Astrocyte (in vitro differentiated cells and primary cell): ENCODE results near the gene OSGEP. TPM values are rescaled to one million over a fixed set of nuclear protein-coding genes. Genes with fewer than 3 reads are reported as not detected.

Source experiments
- total RNA-seq: library from RNA; stranded (reverse); gene quantifications from 2 replicates; pipeline ENCODE4 v1.2.1, GENCODE V29; 2021

OSGEP gene
- total RNA-seq, 1 donor from 2014 or later, result 23.0 TPM

Other genes starting within 250 kb of the OSGEP start
- gene OR11H6, start 231.1 kb downstream of the OSGEP start, total RNA-seq, result not detected in 2 replicates
- gene OR11H7, start 225.8 kb downstream of the OSGEP start, total RNA-seq, result not detected in 2 replicates
- not detected in 2 replicates for gene OR11H4, start 215.5 kb downstream of the OSGEP start, total RNA-seq
- gene TTC5, start 148.9 kb downstream of the OSGEP start, total RNA-seq, result 25.4 and 26.1 TPM in 2 replicates
- gene CCNB1IP1, start 121.5 kb downstream of the OSGEP start, total RNA-seq, result 78.5 and 89.1 TPM in 2 replicates
- gene PARP2, start 111.2 kb downstream of the OSGEP start, total RNA-seq, result 20.9 and 21.5 TPM in 2 replicates
- gene TEP1, start 41.3 kb downstream of the OSGEP start, total RNA-seq, result 21.0 and 28.4 TPM in 2 replicates
- gene KLHL33, start 18.6 kb downstream of the OSGEP start, total RNA-seq, result 0.07 TPM in 1 of 2 replicates, not detected in the other
- 142 and 148 TPM in 2 replicates for gene APEX1, start 414 bp upstream of the OSGEP start, total RNA-seq
- gene PIP4P1, start 6.6 kb upstream of the OSGEP start, total RNA-seq, result 19.5 and 19.8 TPM in 2 replicates
- 45.5 and 56.8 TPM in 2 replicates for gene PNP, start 14.6 kb upstream of the OSGEP start, total RNA-seq
- gene RNASE10, start 50.7 kb upstream of the OSGEP start, total RNA-seq, result 0.34 and 0.43 TPM in 2 replicates
- not detected in 2 replicates for gene RNASE9, start 106.2 kb upstream of the OSGEP start, total RNA-seq
- gene RNASE11, start 133.2 kb upstream of the OSGEP start, total RNA-seq, result not detected in 2 replicates
- gene RNASE12, start 136.6 kb upstream of the OSGEP start, total RNA-seq, result not detected in 2 replicates
- not detected in 2 replicates for gene OR6S1, start 186.9 kb upstream of the OSGEP start, total RNA-seq
- 6.3 and 9.3 TPM in 2 replicates for gene RNASE4, start 229.7 kb upstream of the OSGEP start, total RNA-seq
- 4.0 and 5.2 TPM in 2 replicates for gene ANG, start 234.0 kb upstream of the OSGEP start, total RNA-seq